ENCODE data around the gene COL3A1.

DNA sequence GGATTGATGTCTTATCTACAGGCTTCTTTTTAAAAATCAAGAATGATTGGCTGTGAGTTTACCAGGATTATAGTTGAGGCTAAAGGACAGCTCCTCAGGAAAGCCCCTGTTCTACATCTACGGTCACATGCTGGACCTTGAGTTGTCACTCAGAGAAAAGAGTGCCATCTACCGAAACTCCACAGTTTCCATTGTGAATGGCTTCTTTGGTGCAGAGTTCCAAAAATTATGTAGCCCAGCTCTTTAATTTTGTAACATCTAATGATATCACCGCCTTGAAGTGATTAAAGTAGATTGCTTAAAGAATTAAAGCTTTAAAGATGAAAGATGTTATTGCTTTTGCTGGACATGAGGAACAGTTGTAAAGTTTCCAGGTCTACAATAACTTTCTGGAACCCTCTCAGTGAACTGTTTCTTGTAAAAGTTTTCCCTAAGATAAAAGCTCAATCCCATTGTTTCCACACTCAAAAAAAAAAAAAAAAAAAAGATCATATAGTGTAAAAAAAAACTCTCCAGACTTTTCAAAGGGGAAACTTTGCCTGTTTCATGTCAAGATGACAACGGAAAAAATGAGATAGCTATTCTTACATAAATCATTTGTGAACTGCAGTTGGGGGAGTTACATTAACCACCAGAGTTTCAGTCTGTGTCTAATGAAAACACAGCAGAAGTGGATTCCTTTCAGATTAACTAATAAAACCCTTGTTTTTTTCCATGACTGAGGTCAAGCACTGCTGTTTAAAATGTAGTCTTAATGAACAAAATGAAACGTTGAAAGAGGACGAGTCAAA, 4.3 kb downstream of the COL3A1 start:
- TF ChIP-seq YY1 (IDR thresholded peaks at IDR 0.05; ENCODE audit: insufficient read depth, insufficient read length) (no peak), SUZ12 (IDR thresholded peaks at IDR 0.05; ENCODE audit: extremely low read depth, insufficient read depth, insufficient read length) (no peak)
